HG03439 (cell line): ENCODE measurements around the gene GRIK1.

Source experiments
- ATAC-seq: cut with Tn5 transposase; IDR thresholded peaks from one replicate; pipeline ENCODE4 v1.9.1; 2021; ENCODE audit warnings: mild to moderate bottlenecking, moderate library complexity; ENCODE audit not compliant: unreplicated experiment

The GRIK1 gene

GRCh38 chr21:29555601-29556000 is 384.2 kb downstream of the GRIK1 start:
- no peak for ATAC-seq

- no peak for ATAC-seq
These were observed 389.6 kb downstream of the GRIK1 start for GRCh38 chr21:29550205-29550604.

- ATAC-seq, result no peak
These were observed 390.2 kb downstream of the GRIK1 start for GRCh38 chr21:29549614-29550013.

- ATAC-seq, result no peak
These were observed 391.8 kb downstream of the GRIK1 start for GRCh38 chr21:29547998-29548397.

GRCh38 chr21:29546071-29546470 is 393.7 kb downstream of the GRIK1 start:
- no peak for ATAC-seq

GRCh38 chr21:29540289-29540688 is 399.5 kb downstream of the GRIK1 start:
- ATAC-seq, result no peak

GRCh38 chr21:29538115-29538514 is 401.7 kb downstream of the GRIK1 start:
- no peak for ATAC-seq

GRCh38 chr21:29534448-29534847 is 405.3 kb downstream of the GRIK1 start:
- ATAC-seq, result no peak

GRCh38 chr21:29529139-29529538 is 410.7 kb downstream of the GRIK1 start:
- no peak for ATAC-seq

- no peak for ATAC-seq
These were observed 413.3 kb downstream of the GRIK1 start for GRCh38 chr21:29526545-29526944.

- no peak for ATAC-seq
These were observed 415.7 kb downstream of the GRIK1 start for GRCh38 chr21:29524055-29524454.

GRCh38 chr21:29523646-29524045 is 416.1 kb downstream of the GRIK1 start:
- ATAC-seq, result no peak

- no peak for ATAC-seq
These were observed 417.9 kb downstream of the GRIK1 start for GRCh38 chr21:29521872-29522271.

- no peak for ATAC-seq
These were observed 419.6 kb downstream of the GRIK1 start for GRCh38 chr21:29520171-29520570.

- ATAC-seq, result no peak
These were observed 425.0 kb downstream of the GRIK1 start for GRCh38 chr21:29514652-29515247.

- no peak for ATAC-seq
These were observed 426.3 kb downstream of the GRIK1 start for GRCh38 chr21:29513535-29513934.

- ATAC-seq, result no peak
These were observed 428.7 kb downstream of the GRIK1 start for GRCh38 chr21:29511096-29511495.

- no peak for ATAC-seq
These were observed 430.7 kb downstream of the GRIK1 start for GRCh38 chr21:29509121-29509520.

GRCh38 chr21:29508301-29508700 is 431.5 kb downstream of the GRIK1 start:
- no peak for ATAC-seq

- no peak for ATAC-seq
These were observed 432.8 kb downstream of the GRIK1 start for GRCh38 chr21:29506947-29507346.

- ATAC-seq, result no peak
These were observed 433.6 kb downstream of the GRIK1 start for GRCh38 chr21:29506214-29506613.

- no peak for ATAC-seq
These were observed 435.0 kb downstream of the GRIK1 start for GRCh38 chr21:29504751-29505321.

GRCh38 chr21:29501451-29501850 is 438.3 kb downstream of the GRIK1 start:
- no peak for ATAC-seq
